GM23338 (cell line): ENCODE results near the gene NTM. TPM values are rescaled to one million over a fixed set of nuclear protein-coding genes. Genes with fewer than 3 reads are reported as not detected.

ENCODE experiments used
- ATAC-seq: fragments of 200-7000 bp; cut with Tn5 transposase; 3 replicates; pipeline ENCODE4 v1.9.1; 2020
- DNase-seq: peaks from one replicate; pipeline ENCODE4 v3.0.0-alpha.2; 2015; ENCODE audit warnings: low spot score
- H2AFZ ChIP-seq: fragments of 200-600 bp; sonication (generic); 2 replicates; pipeline ENCODE4 v1.8.0; 2016; ENCODE audit warnings: antibody characterized with exemption, mild to moderate bottlenecking, moderate library complexity
- H3F3A ChIP-seq: fragments of 200-600 bp; sonication (generic); replicated peaks from 2 replicates; pipeline ENCODE4 v1.8.0; 2017; ENCODE audit warnings: antibody characterized with exemption, mixed run types, low read depth
- H3K27ac ChIP-seq: fragments of 200-600 bp; sonication (generic); 2 replicates; pipeline ENCODE4 v1.6.1; 2016; ENCODE audit warnings: low read depth
- H3K27me3 ChIP-seq: fragments of 200-600 bp; sonication (generic); 2 replicates; pipeline ENCODE4 v1.8.0; 2016; ENCODE audit warnings: mild to moderate bottlenecking, mixed run types, moderate library complexity; ENCODE audit not compliant: insufficient read depth
- H3K36me3 ChIP-seq: fragments of 200-600 bp; sonication (generic); 2 replicates; pipeline ENCODE4 v1.8.0; 2016; ENCODE audit warnings: mild to moderate bottlenecking; ENCODE audit not compliant: insufficient read depth
- H3K4me1 ChIP-seq: fragments of 200-600 bp; sonication (generic); 2 replicates; pipeline ENCODE4 v1.8.0; 2016; ENCODE audit warnings: mild to moderate bottlenecking, moderate library complexity; ENCODE audit not compliant: insufficient read depth
- H3K4me2 ChIP-seq: fragments of 200-600 bp; sonication (generic); 2 replicates; pipeline ENCODE4 v1.7.1; 2017; ENCODE audit warnings: mixed run types
- H3K4me3 ChIP-seq: fragments of 200-600 bp; sonication (generic); 2 replicates; pipeline ENCODE4 v1.6.1; 2016; ENCODE audit warnings: mixed run types
- H3K79me2 ChIP-seq: fragments of 200-600 bp; sonication (generic); replicated peaks from 2 replicates; pipeline ENCODE4 v1.8.0; 2017; ENCODE audit warnings: mild to moderate bottlenecking; ENCODE audit not compliant: insufficient read depth
- H3K9me2 ChIP-seq: fragments of 200-600 bp; sonication (generic); 2 replicates; pipeline ENCODE4 v1.8.0; 2017; ENCODE audit not compliant: insufficient read depth
- H4K20me1 ChIP-seq: fragments of 200-600 bp; sonication (generic); replicated peaks from 2 replicates; pipeline ENCODE4 v1.8.0; 2017; ENCODE audit warnings: mild to moderate bottlenecking; ENCODE audit not compliant: insufficient read depth
- H3K27ac Mint-ChIP-seq: 2 replicates; pipeline ENCODE4 v1.8.0; 2020; ENCODE audit warnings: inconsistent platforms, mild to moderate bottlenecking, moderate library complexity, mixed read lengths
- H3K27me3 Mint-ChIP-seq: 3 replicates; pipeline ENCODE4 v1.8.0; 2022; ENCODE audit warnings: low read depth, mild to moderate bottlenecking, moderate library complexity, mixed read lengths, inconsistent platforms; ENCODE audit not compliant: insufficient read depth, poor library complexity
- H3K36me3 Mint-ChIP-seq: 3 replicates; pipeline ENCODE4 v1.8.0; 2021; ENCODE audit warnings: low read depth, mild to moderate bottlenecking, inconsistent platforms, moderate library complexity, mixed read lengths
- H3K4me1 Mint-ChIP-seq: 3 replicates; pipeline ENCODE4 v1.8.0; 2020; ENCODE audit warnings: mild to moderate bottlenecking, inconsistent platforms, mixed read lengths
- H3K4me3 Mint-ChIP-seq: 3 replicates; pipeline ENCODE4 v1.8.0; 2021; ENCODE audit warnings: moderate library complexity, mild to moderate bottlenecking, inconsistent platforms, mixed read lengths
- H3K9me3 Mint-ChIP-seq: 3 replicates; pipeline ENCODE4 v1.8.0; 2020; ENCODE audit warnings: moderate library complexity, mild to moderate bottlenecking, inconsistent platforms, mixed read lengths
- EZH2phosphoT487 ChIP-seq: fragments of 200-600 bp; sonication (generic); IDR thresholded peaks from one replicate; pipeline ENCODE4 v1.8.1; 2018; ENCODE audit warnings: antibody characterized with exemption; ENCODE audit not compliant: unreplicated experiment
- polyA plus RNA-seq: library from polyadenylated mRNA; unstranded; fragments of >200 nt; fragmentation: Nextera tagmentation; extraction: Ambion mirVana; gene quantifications from 2 replicates; pipeline ENCODE4 v1.2.1, GENCODE V29; 2016
- total RNA-seq: library from RNA; depleted of rRNA; stranded (reverse); fragments of >200 nt; shearing (Covaris generic); gene quantifications from 2 replicates; pipeline ENCODE4 v1.2.3, GENCODE V29; 2014
- TF ChIP-seq, protein P1 (sequence below): fragments of 250-450 bp; sonication (Bioruptor Pico); IDR thresholded peaks from 2 replicates; pipeline ENCODE4 v1.5.0; 2020; ENCODE audit warnings: mild to moderate bottlenecking, moderate library complexity
- TF ChIP-seq, protein P2 (sequence below), 2 experiments: fragments of 200-600 bp in 1 of 2; sonication (generic) in 1 of 2; conservative IDR thresholded peaks; 2 replicates each; pipeline versions ENCODE4 v1.5.1 to v1.6.1; 2016 to 2017; ENCODE audit warnings: antibody characterized with exemption in 2 of 2, low read depth in 2 of 2, mild to moderate bottlenecking in 2 of 2, moderate library complexity in 1 of 2
- TF ChIP-seq, protein P3 (sequence below): IDR thresholded peaks from 2 replicates; pipeline ENCODE4 v1.6.1; 2016; ENCODE audit warnings: antibody characterized with exemption

NTM gene
- total and polyA plus RNA-seq, 2 experiments from 2014 or later = 10.6 to 14.6 TPM

DNA sequence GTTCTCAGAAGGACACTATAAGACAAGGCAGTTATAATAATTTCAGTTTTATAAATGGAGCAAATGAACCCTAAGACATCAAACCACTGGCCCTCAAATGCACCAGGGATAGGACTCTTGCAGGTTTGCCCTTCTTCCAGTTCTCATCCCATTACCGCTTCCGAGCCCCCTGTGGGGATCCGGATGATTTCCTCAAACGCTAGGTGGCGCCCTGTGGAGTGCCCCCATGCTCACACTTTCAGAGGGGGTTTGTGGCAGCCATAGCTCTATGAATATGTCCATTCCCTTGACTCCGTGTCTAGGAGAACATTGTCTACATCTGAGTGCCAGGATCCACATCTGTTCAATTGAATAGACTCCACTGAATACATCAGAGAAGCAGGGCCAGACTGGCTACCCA lies 816.3 kb downstream of the NTM start:
- H3K27me3 ChIP-seq = no peaks in the 10 kb centered on the region
- H3K79me2 ChIP-seq = no peaks in the 10 kb centered on the region
- TF ChIP-seq EZH2phosphoT487 = no peak
- TF ChIP-seq, protein P1, sequence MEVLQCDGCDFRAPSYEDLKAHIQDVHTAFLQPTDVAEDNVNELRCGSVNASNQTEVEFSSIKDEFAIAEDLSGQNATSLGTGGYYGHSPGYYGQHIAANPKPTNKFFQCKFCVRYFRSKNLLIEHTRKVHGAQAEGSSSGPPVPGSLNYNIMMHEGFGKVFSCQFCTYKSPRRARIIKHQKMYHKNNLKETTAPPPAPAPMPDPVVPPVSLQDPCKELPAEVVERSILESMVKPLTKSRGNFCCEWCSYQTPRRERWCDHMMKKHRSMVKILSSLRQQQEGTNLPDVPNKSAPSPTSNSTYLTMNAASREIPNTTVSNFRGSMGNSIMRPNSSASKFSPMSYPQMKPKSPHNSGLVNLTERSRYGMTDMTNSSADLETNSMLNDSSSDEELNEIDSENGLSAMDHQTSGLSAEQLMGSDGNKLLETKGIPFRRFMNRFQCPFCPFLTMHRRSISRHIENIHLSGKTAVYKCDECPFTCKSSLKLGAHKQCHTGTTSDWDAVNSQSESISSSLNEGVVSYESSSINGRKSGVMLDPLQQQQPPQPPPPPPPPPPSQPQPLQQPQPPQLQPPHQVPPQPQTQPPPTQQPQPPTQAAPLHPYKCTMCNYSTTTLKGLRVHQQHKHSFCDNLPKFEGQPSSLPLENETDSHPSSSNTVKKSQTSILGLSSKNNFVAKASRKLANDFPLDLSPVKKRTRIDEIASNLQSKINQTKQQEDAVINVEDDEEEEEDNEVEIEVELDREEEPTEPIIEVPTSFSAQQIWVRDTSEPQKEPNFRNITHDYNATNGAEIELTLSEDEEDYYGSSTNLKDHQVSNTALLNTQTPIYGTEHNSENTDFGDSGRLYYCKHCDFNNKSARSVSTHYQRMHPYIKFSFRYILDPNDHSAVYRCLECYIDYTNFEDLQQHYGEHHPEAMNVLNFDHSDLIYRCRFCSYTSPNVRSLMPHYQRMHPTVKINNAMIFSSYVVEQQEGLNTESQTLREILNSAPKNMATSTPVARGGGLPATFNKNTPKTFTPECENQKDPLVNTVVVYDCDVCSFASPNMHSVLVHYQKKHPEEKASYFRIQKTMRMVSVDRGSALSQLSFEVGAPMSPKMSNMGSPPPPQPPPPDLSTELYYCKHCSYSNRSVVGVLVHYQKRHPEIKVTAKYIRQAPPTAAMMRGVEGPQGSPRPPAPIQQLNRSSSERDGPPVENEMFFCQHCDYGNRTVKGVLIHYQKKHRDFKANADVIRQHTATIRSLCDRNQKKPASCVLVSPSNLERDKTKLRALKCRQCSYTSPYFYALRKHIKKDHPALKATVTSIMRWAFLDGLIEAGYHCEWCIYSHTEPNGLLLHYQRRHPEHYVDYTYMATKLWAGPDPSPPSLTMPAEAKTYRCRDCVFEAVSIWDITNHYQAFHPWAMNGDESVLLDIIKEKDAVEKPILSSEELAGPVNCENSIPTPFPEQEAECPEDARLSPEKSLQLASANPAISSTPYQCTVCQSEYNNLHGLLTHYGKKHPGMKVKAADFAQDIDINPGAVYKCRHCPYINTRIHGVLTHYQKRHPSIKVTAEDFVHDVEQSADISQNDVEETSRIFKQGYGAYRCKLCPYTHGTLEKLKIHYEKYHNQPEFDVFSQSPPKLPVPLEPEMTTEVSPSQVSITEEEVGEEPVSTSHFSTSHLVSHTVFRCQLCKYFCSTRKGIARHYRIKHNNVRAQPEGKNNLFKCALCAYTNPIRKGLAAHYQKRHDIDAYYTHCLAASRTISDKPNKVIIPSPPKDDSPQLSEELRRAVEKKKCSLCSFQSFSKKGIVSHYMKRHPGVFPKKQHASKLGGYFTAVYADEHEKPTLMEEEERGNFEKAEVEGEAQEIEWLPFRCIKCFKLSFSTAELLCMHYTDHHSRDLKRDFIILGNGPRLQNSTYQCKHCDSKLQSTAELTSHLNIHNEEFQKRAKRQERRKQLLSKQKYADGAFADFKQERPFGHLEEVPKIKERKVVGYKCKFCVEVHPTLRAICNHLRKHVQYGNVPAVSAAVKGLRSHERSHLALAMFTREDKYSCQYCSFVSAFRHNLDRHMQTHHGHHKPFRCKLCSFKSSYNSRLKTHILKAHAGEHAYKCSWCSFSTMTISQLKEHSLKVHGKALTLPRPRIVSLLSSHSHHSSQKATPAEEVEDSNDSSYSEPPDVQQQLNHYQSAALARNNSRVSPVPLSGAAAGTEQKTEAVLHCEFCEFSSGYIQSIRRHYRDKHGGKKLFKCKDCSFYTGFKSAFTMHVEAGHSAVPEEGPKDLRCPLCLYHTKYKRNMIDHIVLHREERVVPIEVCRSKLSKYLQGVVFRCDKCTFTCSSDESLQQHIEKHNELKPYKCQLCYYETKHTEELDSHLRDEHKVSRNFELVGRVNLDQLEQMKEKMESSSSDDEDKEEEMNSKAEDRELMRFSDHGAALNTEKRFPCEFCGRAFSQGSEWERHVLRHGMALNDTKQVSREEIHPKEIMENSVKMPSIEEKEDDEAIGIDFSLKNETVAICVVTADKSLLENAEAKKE (CRISPR knock-in tag) = no peak
- TF ChIP-seq, protein P2, sequence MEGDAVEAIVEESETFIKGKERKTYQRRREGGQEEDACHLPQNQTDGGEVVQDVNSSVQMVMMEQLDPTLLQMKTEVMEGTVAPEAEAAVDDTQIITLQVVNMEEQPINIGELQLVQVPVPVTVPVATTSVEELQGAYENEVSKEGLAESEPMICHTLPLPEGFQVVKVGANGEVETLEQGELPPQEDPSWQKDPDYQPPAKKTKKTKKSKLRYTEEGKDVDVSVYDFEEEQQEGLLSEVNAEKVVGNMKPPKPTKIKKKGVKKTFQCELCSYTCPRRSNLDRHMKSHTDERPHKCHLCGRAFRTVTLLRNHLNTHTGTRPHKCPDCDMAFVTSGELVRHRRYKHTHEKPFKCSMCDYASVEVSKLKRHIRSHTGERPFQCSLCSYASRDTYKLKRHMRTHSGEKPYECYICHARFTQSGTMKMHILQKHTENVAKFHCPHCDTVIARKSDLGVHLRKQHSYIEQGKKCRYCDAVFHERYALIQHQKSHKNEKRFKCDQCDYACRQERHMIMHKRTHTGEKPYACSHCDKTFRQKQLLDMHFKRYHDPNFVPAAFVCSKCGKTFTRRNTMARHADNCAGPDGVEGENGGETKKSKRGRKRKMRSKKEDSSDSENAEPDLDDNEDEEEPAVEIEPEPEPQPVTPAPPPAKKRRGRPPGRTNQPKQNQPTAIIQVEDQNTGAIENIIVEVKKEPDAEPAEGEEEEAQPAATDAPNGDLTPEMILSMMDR (conservative IDR thresholded peaks at IDR 0.05; ENCODE audit: low read depth in 2 of 2) = peak; percentile 78 to 80
- TF ChIP-seq, protein P3, sequence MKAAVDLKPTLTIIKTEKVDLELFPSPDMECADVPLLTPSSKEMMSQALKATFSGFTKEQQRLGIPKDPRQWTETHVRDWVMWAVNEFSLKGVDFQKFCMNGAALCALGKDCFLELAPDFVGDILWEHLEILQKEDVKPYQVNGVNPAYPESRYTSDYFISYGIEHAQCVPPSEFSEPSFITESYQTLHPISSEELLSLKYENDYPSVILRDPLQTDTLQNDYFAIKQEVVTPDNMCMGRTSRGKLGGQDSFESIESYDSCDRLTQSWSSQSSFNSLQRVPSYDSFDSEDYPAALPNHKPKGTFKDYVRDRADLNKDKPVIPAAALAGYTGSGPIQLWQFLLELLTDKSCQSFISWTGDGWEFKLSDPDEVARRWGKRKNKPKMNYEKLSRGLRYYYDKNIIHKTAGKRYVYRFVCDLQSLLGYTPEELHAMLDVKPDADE = no peak
- H3K9me2 ChIP-seq = 0 out of 2 replicates have a peak, but pooled peaks cover 6% of the 10 kb centered on the region
- H3K4me3 ChIP-seq = no peak overlapping the region
- peak; percentile 70 for DNase-seq
- no peaks in the 10 kb centered on the region for H3K4me1 ChIP-seq
- H3K4me2 ChIP-seq = no peak overlapping the region
- Mint-ChIP-seq H3K27ac (no peak overlapping the region), H3K4me3 (no peak overlapping the region), H3K4me1 (no peaks in the 10 kb centered on the region), H3K36me3 (no peaks in the 10 kb centered on the region), H3K9me3 (no peaks in the 10 kb centered on the region), H3K27me3 (peaks cover 2% of the 10 kb centered on the region)
- peak; percentile 78 for ATAC-seq
- no peak overlapping the region for H2AFZ ChIP-seq
- H3K36me3 ChIP-seq = no peaks in the 10 kb centered on the region
- H4K20me1 ChIP-seq = no peaks in the 10 kb centered on the region
- no peaks in the 10 kb centered on the region for H3F3A ChIP-seq
- H3K27ac ChIP-seq = no peak overlapping the region
